Prostate gland (tissue), 2 donors: ENCODE results near the gene TBC1D5. TPM values are rescaled to one million over a fixed set of nuclear protein-coding genes. Genes with fewer than 3 reads are reported as not detected.
"Not testable (repeated sequence)": the region's sequence is repeated elsewhere in the genome, so short reads cannot be mapped to it uniquely, and the experiment has no call there.

ENCODE experiments used
- DNase-seq: peaks from one replicate; pipeline ENCODE4 v3.0.0-alpha.2; 2019; ENCODE audit warnings: low spot score
- H3K27ac ChIP-seq, 2 donors: fragments of 200-600 bp; sonication (generic); 2 replicates each; pipeline ENCODE4 v1.5.1; 2017 to 2019
- H3K27me3 ChIP-seq: fragments of 200-600 bp; sonication (generic); replicated peaks from 2 replicates; pipeline ENCODE4 v1.5.1; 2019; ENCODE audit not compliant: insufficient read depth
- H3K36me3 ChIP-seq, 2 donors: fragments of 200-600 bp; sonication (generic); 1 replicate in 1 of 2; 2 replicates in 1 of 2; pipeline versions ENCODE4 v1.5.1 to v1.8.1; 2017 to 2019
- H3K4me1 ChIP-seq: fragments of 200-600 bp; sonication (generic); replicated peaks from 2 replicates; pipeline ENCODE4 v1.5.1; 2019
- H3K4me3 ChIP-seq, 2 donors: fragments of 200-600 bp; sonication (generic); 2 replicates each; pipeline ENCODE4 v1.5.1; 2017 to 2019
- H3K9me3 ChIP-seq: fragments of 200-600 bp; sonication (generic); 2 replicates; pipeline ENCODE4 v1.5.1; 2017
- CTCF ChIP-seq, 4 experiments: fragments of 200-600 bp in 2 of 4; fragments of 450-650 bp in 2 of 4; sonication (generic) in 2 of 4; IDR thresholded peaks; 1 replicate in 3 of 4; 2 replicates in 1 of 4; pipeline ENCODE4 v1.5.1; 2016 to 2019; ENCODE audit warnings: antibody characterized with exemption in 4 of 4, mild to moderate bottlenecking in 2 of 4, moderate library complexity in 2 of 4
- POLR2A ChIP-seq: fragments of 450-650 bp; IDR thresholded peaks from one replicate; pipeline ENCODE4 v1.6.1; 2016; ENCODE audit warnings: antibody characterized with exemption, mild to moderate bottlenecking
- POLR2AphosphoS5 ChIP-seq: sonication (generic); formaldehyde crosslinking; IDR thresholded peaks from one replicate; pipeline ENCODE4 v1.6.1; 2017; ENCODE audit warnings: antibody characterized with exemption
- WGBS: methylation state at CpG from one replicate; pipeline ENCODE4 v1.1.5; 2018; 5-methylcytosine and 5-hydroxymethylcytosine counted together
- intact Hi-C: fragments of 100-400 bp; cut with DNase I; formaldehyde crosslinking; loops from one replicate; pipeline ENCODE4 v1.14.2; 2022
- total RNA-seq, 2 donors: library from RNA; depleted of rRNA; stranded (reverse); fragments of >200 nt; gene quantifications; one replicate each; pipeline ENCODE4 v1.1.0, GENCODE V29; 2016

The TBC1D5 gene
- total RNA-seq, 2 donors from 2014 or later, result 64.8 to 99.2 TPM

- H3K27me3 ChIP-seq, result no peaks in the 10 kb centered on the region
- intact Hi-C loops, result no loop called here
- DNase-seq, result no peak
- TF ChIP-seq POLR2A, result no peak
- no peak for TF ChIP-seq CTCF (IDR thresholded peaks at IDR 0.05)
- no peak for TF ChIP-seq POLR2AphosphoS5
- 92% methylated on average over 19 of the region's 19 CpGs for WGBS
- no peaks in the 10 kb centered on the region for H3K4me1 ChIP-seq
- H3K27ac ChIP-seq, result no peak overlapping the region
- H3K9me3 ChIP-seq, result no peaks in the 10 kb centered on the region
- H3K36me3 ChIP-seq, result no peaks in the 10 kb centered on the region
- no peak overlapping the region for H3K4me3 ChIP-seq
These were observed 608.5 kb downstream of the TBC1D5 start for GRCh38 chr3:17133632-17134545.

GRCh38 chr3:17132286-17133115 lies 609.9 kb downstream of the TBC1D5 start:
- H3K4me1 ChIP-seq, result no peaks in the 10 kb centered on the region
- no peaks in the 10 kb centered on the region for H3K9me3 ChIP-seq
- no peak overlapping the region for H3K4me3 ChIP-seq
- no peaks in the 10 kb centered on the region for H3K27me3 ChIP-seq
- H3K27ac ChIP-seq, result no peak overlapping the region
- intact Hi-C loops, result no loop called here
- TF ChIP-seq POLR2AphosphoS5, result no peak
- TF ChIP-seq POLR2A, result no peak
- TF ChIP-seq CTCF (IDR thresholded peaks at IDR 0.05), result no peak
- DNase-seq, result no peak
- no peaks in the 10 kb centered on the region for H3K36me3 ChIP-seq
- 80% methylated on average over 10 of the region's 10 CpGs for WGBS

GRCh38 chr3:17130956-17131355 lies 611.5 kb downstream of the TBC1D5 start:
- DNase-seq, result no peak
- 94% methylated on average over 3 of the region's 3 CpGs for WGBS
- TF ChIP-seq CTCF (IDR thresholded peaks at IDR 0.05) (no peak), POLR2AphosphoS5 (no peak), POLR2A (no peak)
- intact Hi-C loops, result no loop called here
- H3K36me3 ChIP-seq, result no peaks in the 10 kb centered on the region
- H3K4me1 ChIP-seq, result no peaks in the 10 kb centered on the region
- H3K9me3 ChIP-seq, result no peaks in the 10 kb centered on the region
- H3K27me3 ChIP-seq, result no peaks in the 10 kb centered on the region
- H3K4me3 ChIP-seq, result no peak overlapping the region
- no peak overlapping the region for H3K27ac ChIP-seq

- Histone ChIP-seq H3K27me3 (no peaks in the 10 kb centered on the region), H3K36me3 (no peaks in the 10 kb centered on the region), H3K4me1 (no peaks in the 10 kb centered on the region), H3K27ac (no peak overlapping the region), H3K9me3 (no peaks in the 10 kb centered on the region), H3K4me3 (no peak overlapping the region)
- TF ChIP-seq POLR2A (no peak), POLR2AphosphoS5 (no peak), CTCF (IDR thresholded peaks at IDR 0.05) (no peak)
- intact Hi-C loops, result no loop called here
- no peak for DNase-seq
- WGBS, result 82% methylated on average over 3 of the region's 3 CpGs
These were observed 612.9 kb downstream of the TBC1D5 start for GRCh38 chr3:17129556-17129955.

GRCh38 chr3:17128671-17129070 lies 613.8 kb downstream of the TBC1D5 start:
- H3K4me1 ChIP-seq, H3K36me3 ChIP-seq, DNase-seq, H3K9me3 ChIP-seq, H3K27me3 ChIP-seq, intact Hi-C loops, H3K4me3 ChIP-seq, H3K27ac ChIP-seq: not testable (repeated sequence)
- WGBS, result 86% methylated on average over 3 of the region's 3 CpGs
